Measurements from ENCODE around the gene OTUD7B. TPM values are rescaled to one million over a fixed set of nuclear protein-coding genes. Genes with fewer than 3 reads are reported as not detected.

The OTUD7B gene
- total and polyA plus RNA-seq, 10 of the 15 experiments (the other 5 are each of a cell fraction or from before 2014, with no cell fraction given), result 1.7 to 24.9 (median 6.6) TPM

DNA sequence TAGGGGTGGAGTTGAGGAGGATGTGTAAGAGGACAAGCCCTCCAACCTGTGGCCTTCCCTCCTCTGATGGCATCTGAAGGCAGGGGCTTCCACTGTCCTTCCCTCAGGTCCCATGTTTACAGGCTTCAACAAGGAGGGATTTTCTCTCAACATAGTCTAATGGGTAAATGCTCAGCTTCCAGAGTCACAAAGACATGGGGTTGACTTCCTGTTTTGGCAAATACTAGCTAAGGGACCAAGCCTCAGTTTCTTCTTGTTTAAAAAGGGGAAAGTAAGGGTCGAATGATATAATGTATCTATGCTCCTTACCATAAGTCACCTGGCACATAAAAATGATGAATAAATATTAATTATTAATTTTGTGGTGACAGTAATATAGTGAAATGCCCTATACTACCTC is 96.0 kb downstream of the OTUD7B start (continued):
- TF ChIP-seq, protein P1, sequence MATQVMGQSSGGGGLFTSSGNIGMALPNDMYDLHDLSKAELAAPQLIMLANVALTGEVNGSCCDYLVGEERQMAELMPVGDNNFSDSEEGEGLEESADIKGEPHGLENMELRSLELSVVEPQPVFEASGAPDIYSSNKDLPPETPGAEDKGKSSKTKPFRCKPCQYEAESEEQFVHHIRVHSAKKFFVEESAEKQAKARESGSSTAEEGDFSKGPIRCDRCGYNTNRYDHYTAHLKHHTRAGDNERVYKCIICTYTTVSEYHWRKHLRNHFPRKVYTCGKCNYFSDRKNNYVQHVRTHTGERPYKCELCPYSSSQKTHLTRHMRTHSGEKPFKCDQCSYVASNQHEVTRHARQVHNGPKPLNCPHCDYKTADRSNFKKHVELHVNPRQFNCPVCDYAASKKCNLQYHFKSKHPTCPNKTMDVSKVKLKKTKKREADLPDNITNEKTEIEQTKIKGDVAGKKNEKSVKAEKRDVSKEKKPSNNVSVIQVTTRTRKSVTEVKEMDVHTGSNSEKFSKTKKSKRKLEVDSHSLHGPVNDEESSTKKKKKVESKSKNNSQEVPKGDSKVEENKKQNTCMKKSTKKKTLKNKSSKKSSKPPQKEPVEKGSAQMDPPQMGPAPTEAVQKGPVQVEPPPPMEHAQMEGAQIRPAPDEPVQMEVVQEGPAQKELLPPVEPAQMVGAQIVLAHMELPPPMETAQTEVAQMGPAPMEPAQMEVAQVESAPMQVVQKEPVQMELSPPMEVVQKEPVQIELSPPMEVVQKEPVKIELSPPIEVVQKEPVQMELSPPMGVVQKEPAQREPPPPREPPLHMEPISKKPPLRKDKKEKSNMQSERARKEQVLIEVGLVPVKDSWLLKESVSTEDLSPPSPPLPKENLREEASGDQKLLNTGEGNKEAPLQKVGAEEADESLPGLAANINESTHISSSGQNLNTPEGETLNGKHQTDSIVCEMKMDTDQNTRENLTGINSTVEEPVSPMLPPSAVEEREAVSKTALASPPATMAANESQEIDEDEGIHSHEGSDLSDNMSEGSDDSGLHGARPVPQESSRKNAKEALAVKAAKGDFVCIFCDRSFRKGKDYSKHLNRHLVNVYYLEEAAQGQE (IDR thresholded peaks at IDR 0.05; ENCODE audit: low read depth, low read length), result no peak

DNA sequence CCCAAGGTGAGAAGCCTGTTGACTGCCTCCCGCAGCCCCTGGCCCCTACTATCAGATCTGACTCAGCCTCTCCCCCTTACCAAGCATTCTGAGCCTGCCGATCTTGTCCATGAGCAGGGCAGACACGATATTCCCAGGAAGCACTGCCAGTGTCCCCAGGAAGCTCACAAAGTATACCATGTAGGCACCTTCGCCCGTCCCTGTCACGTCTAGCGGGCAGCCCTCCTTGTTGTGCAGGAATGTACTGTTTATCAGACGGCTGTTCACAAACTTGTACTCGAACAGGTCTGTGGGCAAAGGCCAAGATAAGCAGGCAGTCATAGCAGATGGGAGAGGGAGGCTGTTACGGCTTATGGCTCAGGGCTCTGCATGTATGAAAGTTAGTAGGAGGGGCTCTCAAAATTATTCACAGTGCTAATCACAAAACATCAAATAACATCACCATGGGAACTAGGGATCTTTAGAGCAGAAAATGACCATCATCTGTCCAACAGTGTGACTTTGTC is 103.9 kb downstream of the OTUD7B start:
- FAIRE-seq, result no peak
- WGBS (ENCODE audit: insufficient coverage, insufficient replicate concordance, low lambda C conversion rate, missing lambda C conversion rate), result 52% methylated on average over 10 of the region's 10 CpGs

More for the DNA sequence above, 103.9 kb downstream of the OTUD7B start:
- DNase-seq (ENCODE audit: low read depth, low spot score) (no peak), ATAC-seq (no peak)
- Histone ChIP-seq H3K4me1 (ENCODE audit: control insufficient read depth, insufficient read depth, low read length) (no peaks in the 10 kb centered on the region), H3K9ac (ENCODE audit: control insufficient read depth, insufficient read depth, low read length) (no peak overlapping the region), H3K36me3 (ENCODE audit: control insufficient read depth in 2 of 2, insufficient read depth in 2 of 2, low read length in 1 of 2) (no peaks in the 10 kb centered on the region), H3K79me2 (ENCODE audit: control insufficient read depth, insufficient read depth, low read length) (no peaks in the 10 kb centered on the region), H3K4me3 (no peak overlapping the region), H3K27ac (ENCODE audit: control insufficient read depth, insufficient read depth) (no peak overlapping the region), H4K20me1 (ENCODE audit: control insufficient read depth, insufficient read depth) (no peaks in the 10 kb centered on the region), H3K9me3 (replicated peaks; ENCODE audit: control insufficient read depth, insufficient read depth, low read length) (no peaks in the 10 kb centered on the region), H2AFZ (ENCODE audit: control insufficient read depth, low read depth, low read length) (no peak overlapping the region), H3K27me3 (replicated peaks in 1 of 2; ENCODE audit: control insufficient read depth in 2 of 2, insufficient read depth in 2 of 2, low read length in 1 of 2) (no peaks in the 10 kb centered on the region), H3K4me2 (ENCODE audit: control insufficient read depth, insufficient read depth) (no peak overlapping the region)
- TF ChIP-seq, protein P2, sequence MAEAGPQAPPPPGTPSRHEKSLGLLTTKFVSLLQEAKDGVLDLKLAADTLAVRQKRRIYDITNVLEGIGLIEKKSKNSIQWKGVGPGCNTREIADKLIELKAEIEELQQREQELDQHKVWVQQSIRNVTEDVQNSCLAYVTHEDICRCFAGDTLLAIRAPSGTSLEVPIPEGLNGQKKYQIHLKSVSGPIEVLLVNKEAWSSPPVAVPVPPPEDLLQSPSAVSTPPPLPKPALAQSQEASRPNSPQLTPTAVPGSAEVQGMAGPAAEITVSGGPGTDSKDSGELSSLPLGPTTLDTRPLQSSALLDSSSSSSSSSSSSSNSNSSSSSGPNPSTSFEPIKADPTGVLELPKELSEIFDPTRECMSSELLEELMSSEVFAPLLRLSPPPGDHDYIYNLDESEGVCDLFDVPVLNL (IDR thresholded peaks at IDR 0.05; ENCODE audit: low read depth, low read length), result no peak
- TF ChIP-seq HDGF (IDR thresholded peaks at IDR 0.05) (no peak), SRF (IDR thresholded peaks at IDR 0.05; ENCODE audit: low read depth in 2 of 2, low read length in 2 of 2) (no peak), LARP7 (IDR thresholded peaks at IDR 0.05) (no peak), FOXM1 (IDR thresholded peaks at IDR 0.05; ENCODE audit: low read depth, low read length) (no peak), ZNF24 (IDR thresholded peaks at IDR 0.05) (no peak), SPI1 (IDR thresholded peaks at IDR 0.05; ENCODE audit: borderline replicate concordance, insufficient read depth, low read depth, low read length) (no peak)
- TF ChIP-seq, protein P3, sequence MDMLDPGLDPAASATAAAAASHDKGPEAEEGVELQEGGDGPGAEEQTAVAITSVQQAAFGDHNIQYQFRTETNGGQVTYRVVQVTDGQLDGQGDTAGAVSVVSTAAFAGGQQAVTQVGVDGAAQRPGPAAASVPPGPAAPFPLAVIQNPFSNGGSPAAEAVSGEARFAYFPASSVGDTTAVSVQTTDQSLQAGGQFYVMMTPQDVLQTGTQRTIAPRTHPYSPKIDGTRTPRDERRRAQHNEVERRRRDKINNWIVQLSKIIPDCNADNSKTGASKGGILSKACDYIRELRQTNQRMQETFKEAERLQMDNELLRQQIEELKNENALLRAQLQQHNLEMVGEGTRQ (IDR thresholded peaks at IDR 0.05; ENCODE audit: borderline replicate concordance, low read depth, low read length), result no peak
- TF ChIP-seq, protein P4, sequence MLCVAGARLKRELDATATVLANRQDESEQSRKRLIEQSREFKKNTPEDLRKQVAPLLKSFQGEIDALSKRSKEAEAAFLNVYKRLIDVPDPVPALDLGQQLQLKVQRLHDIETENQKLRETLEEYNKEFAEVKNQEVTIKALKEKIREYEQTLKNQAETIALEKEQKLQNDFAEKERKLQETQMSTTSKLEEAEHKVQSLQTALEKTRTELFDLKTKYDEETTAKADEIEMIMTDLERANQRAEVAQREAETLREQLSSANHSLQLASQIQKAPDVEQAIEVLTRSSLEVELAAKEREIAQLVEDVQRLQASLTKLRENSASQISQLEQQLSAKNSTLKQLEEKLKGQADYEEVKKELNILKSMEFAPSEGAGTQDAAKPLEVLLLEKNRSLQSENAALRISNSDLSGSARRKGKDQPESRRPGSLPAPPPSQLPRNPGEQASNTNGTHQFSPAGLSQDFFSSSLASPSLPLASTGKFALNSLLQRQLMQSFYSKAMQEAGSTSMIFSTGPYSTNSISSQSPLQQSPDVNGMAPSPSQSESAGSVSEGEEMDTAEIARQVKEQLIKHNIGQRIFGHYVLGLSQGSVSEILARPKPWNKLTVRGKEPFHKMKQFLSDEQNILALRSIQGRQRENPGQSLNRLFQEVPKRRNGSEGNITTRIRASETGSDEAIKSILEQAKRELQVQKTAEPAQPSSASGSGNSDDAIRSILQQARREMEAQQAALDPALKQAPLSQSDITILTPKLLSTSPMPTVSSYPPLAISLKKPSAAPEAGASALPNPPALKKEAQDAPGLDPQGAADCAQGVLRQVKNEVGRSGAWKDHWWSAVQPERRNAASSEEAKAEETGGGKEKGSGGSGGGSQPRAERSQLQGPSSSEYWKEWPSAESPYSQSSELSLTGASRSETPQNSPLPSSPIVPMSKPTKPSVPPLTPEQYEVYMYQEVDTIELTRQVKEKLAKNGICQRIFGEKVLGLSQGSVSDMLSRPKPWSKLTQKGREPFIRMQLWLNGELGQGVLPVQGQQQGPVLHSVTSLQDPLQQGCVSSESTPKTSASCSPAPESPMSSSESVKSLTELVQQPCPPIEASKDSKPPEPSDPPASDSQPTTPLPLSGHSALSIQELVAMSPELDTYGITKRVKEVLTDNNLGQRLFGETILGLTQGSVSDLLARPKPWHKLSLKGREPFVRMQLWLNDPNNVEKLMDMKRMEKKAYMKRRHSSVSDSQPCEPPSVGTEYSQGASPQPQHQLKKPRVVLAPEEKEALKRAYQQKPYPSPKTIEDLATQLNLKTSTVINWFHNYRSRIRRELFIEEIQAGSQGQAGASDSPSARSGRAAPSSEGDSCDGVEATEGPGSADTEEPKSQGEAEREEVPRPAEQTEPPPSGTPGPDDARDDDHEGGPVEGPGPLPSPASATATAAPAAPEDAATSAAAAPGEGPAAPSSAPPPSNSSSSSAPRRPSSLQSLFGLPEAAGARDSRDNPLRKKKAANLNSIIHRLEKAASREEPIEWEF (IDR thresholded peaks at IDR 0.05; ENCODE audit: insufficient replicate concordance, low read depth, low read length), result no peak
- ChIA-PET CTCF (no interaction called here), POLR2A (interaction anchor here (0.5 kb wide), 1 partner anchor 468 kb away, joined by 3 read pairs; no protein-coding TSS in a partner anchor), RAD21 (ENCODE audit: unreplicated experiment) (no interaction called here), SMC1A (ENCODE audit: uncharacterized antibody, unreplicated experiment) (no interaction called here)
- intact Hi-C loops (cut with micrococcal nuclease; ENCODE audit: unreplicated experiment) (no loop called here), in situ Hi-C loops (cut with MboI) (loop anchor here (5.0 kb wide), 1 partner anchor 141 kb away; no protein-coding TSS in a partner anchor)
- no TSS peak for BruUV-seq (replicated peaks)
